HepG2 (cell line): ENCODE data around the gene ZDHHC11. TPM values are rescaled to one million over a fixed set of nuclear protein-coding genes. Genes with fewer than 3 reads are reported as not detected.
A peak's percentile ranks its signal among the peaks of the same experiment; 100 is the strongest.

Experiments
- ATAC-seq: fragments of 200-7000 bp; cut with Tn5 transposase; 3 replicates; pipeline ENCODE4 v1.9.1; 2020; ENCODE audit warnings: mild to moderate bottlenecking, moderate library complexity
- BruUV-seq: library from RNA; stranded (reverse); fragments of 400-500 nt; replicated peaks from 2 replicates; lab custom pipeline; 2021; lab: Mats Ljungman, UMichigan
- CTCF ChIA-PET: fragments of 300-600 bp; formaldehyde crosslinking; extraction: SDS; loops from one replicate; lab custom pipeline; 2021; ENCODE audit warnings: low total read pairs, inconsistent platforms, low intra/inter-chr PET ratio; lab: Yijun Ruan, JAX
- POLR2A ChIA-PET: fragments of 350-600 bp; sonication (Branson Sonifier 250); formaldehyde crosslinking; loops from one replicate; lab custom pipeline; 2020; ENCODE audit warnings: antibody characterized with exemption, inconsistent platforms; lab: Yijun Ruan, JAX
- DNase-seq: peaks from one replicate; pipeline ENCODE4 v3.0.0-alpha.2; 2015; ENCODE audit warnings: low spot score
- FAIRE-seq: peaks from 3 replicates; lab custom pipeline; 2011; peaks lifted over from hg19 to GRCh38; lab: Jason Lieb, UNC
- H2AFZ ChIP-seq: one replicate; pipeline ENCODE4 v1.6.1; 2011; ENCODE audit warnings: low read length, inconsistent platforms
- H3K27ac ChIP-seq: fragments of 300-600 bp; 3 replicates; pipeline ENCODE4 v1.8.0; 2011; ENCODE audit warnings: mixed run types, mild to moderate bottlenecking, mixed read lengths, low read length, inconsistent platforms; ENCODE audit not compliant: insufficient read depth; ENCODE audit errors: extremely low read length
- H3K27me3 ChIP-seq, 2 experiments: fragments of 200-600 bp in 1 of 2; 2 replicates in 1 of 2; 3 replicates in 1 of 2; pipeline versions ENCODE4 v1.6.0 to v1.8.0; 2011; ENCODE audit warnings: low read length in 2 of 2, mild to moderate bottlenecking in 2 of 2, moderate library complexity in 2 of 2, inconsistent platforms in 1 of 2; ENCODE audit not compliant: insufficient read depth in 2 of 2, control insufficient read depth in 1 of 2
- H3K36me3 ChIP-seq, 2 experiments: fragments of 200-600 bp in 1 of 2; replicated peaks in 1 of 2; 2 replicates in 1 of 2; 3 replicates in 1 of 2; pipeline versions ENCODE4 v1.5.1 to v1.8.0; 2011; ENCODE audit warnings: low read length in 2 of 2, inconsistent platforms in 1 of 2; ENCODE audit not compliant: insufficient read depth in 2 of 2, control insufficient read depth in 1 of 2
- H3K4me1 ChIP-seq: 2 replicates; pipeline ENCODE4 v1.5.1; 2012; ENCODE audit warnings: low read length, inconsistent platforms; ENCODE audit not compliant: insufficient read depth
- H3K4me2 ChIP-seq: 2 replicates; pipeline ENCODE4 v1.6.0; 2011; ENCODE audit warnings: low read depth, low read length, inconsistent platforms
- H3K4me3 ChIP-seq, 3 experiments: fragments of 200-600 bp in 1 of 3; sonication (generic), shearing (Covaris generic) in 1 of 3; replicated peaks in 1 of 3; 2 replicates each; pipeline ENCODE4 v1.5.1; 2011 to 2016; ENCODE audit warnings: low read length in 3 of 3, inconsistent platforms in 2 of 3, low read depth in 2 of 3, mild to moderate bottlenecking in 2 of 3, control low read depth in 1 of 3, mixed read lengths in 1 of 3; ENCODE audit not compliant: insufficient read depth in 1 of 3
- H3K79me2 ChIP-seq: one replicate; pipeline ENCODE4 v1.6.1; 2011; ENCODE audit warnings: low read length, inconsistent platforms; ENCODE audit not compliant: insufficient read depth
- H3K9ac ChIP-seq: 2 replicates; pipeline ENCODE4 v1.6.0; 2011; ENCODE audit warnings: mild to moderate bottlenecking, low read depth, low read length, inconsistent platforms; ENCODE audit not compliant: insufficient read depth
- H3K9me3 ChIP-seq: 2 replicates; pipeline ENCODE4 v1.5.1; 2012; ENCODE audit warnings: mild to moderate bottlenecking, low read length
- H4K20me1 ChIP-seq: 2 replicates; pipeline ENCODE4 v1.6.0; 2011; ENCODE audit warnings: inconsistent platforms, mild to moderate bottlenecking, low read length, moderate library complexity; ENCODE audit not compliant: insufficient read depth
- ETV6 ChIP-seq: sonication (generic); formaldehyde crosslinking; conservative IDR thresholded peaks from 2 replicates; pipeline ENCODE4 v1.4.0; 2020; ENCODE audit warnings: missing genetic modification reagents
- EZH2 ChIP-seq: conservative IDR thresholded peaks from 2 replicates; pipeline ENCODE4 v1.6.1; 2012; ENCODE audit warnings: mild to moderate bottlenecking, low read depth, low read length, moderate library complexity
- KLF13 ChIP-seq: sonication (generic); formaldehyde crosslinking; IDR thresholded peaks from 2 replicates; pipeline ENCODE4 v1.4.0; 2020; ENCODE audit warnings: mild to moderate bottlenecking, missing genetic modification reagents
- MAFF ChIP-seq: IDR thresholded peaks from 2 replicates; pipeline ENCODE4 v1.6.1; 2011; ENCODE audit warnings: low read depth, low read length, improper control_type of control experiment
- MAFK ChIP-seq, 2 experiments: IDR thresholded peaks in 1 of 2; conservative IDR thresholded peaks in 1 of 2; 2 replicates each; pipeline ENCODE4 v1.6.1; 2011; ENCODE audit warnings: improper control_type of control experiment in 2 of 2, low read length in 2 of 2
- MBNL3 ChIP-seq: fragments of 250-450 bp; sonication (Bioruptor Pico); conservative IDR thresholded peaks from 2 replicates; pipeline ENCODE4 v1.8.0; 2022; ENCODE audit warnings: mild to moderate bottlenecking, inconsistent platforms
- NR1H2 ChIP-seq: sonication (generic); formaldehyde crosslinking; IDR thresholded peaks from 2 replicates; pipeline ENCODE4 v1.8.1; 2022; ENCODE audit warnings: low read depth, missing genetic modification reagents, borderline replicate concordance
- PAXIP1 ChIP-seq: sonication (generic); formaldehyde crosslinking; conservative IDR thresholded peaks from 2 replicates; pipeline ENCODE4 v1.4.0; 2020; ENCODE audit warnings: mild to moderate bottlenecking, missing genetic modification reagents, moderate library complexity
- PHF20 ChIP-seq: sonication (generic); formaldehyde crosslinking; IDR thresholded peaks from 2 replicates; pipeline ENCODE4 v1.5.0; 2020; ENCODE audit warnings: mild to moderate bottlenecking, missing genetic modification reagents
- PRPF4 ChIP-seq: fragments of 200-400 bp; formaldehyde crosslinking; IDR thresholded peaks from 2 replicates; pipeline ENCODE4 v1.6.1; 2016; ENCODE audit warnings: low read length, low read depth; ENCODE audit not compliant: poor library complexity, severe bottlenecking
- RBM39 ChIP-seq: fragments of 200-400 bp; formaldehyde crosslinking; IDR thresholded peaks from one replicate; pipeline ENCODE4 v1.6.1; 2018; ENCODE audit warnings: antibody characterized with exemption, mild to moderate bottlenecking, low read depth, low read length; ENCODE audit not compliant: poor library complexity, severe bottlenecking
- SALL1 ChIP-seq: sonication (generic); formaldehyde crosslinking; IDR thresholded peaks from 2 replicates; pipeline ENCODE4 v1.8.0; 2022; ENCODE audit warnings: mild to moderate bottlenecking, missing genetic modification reagents
- SNAI1 ChIP-seq: sonication (generic); formaldehyde crosslinking; IDR thresholded peaks from 2 replicates; pipeline ENCODE4 v1.5.0; 2020; ENCODE audit warnings: mild to moderate bottlenecking, missing genetic modification reagents, borderline replicate concordance
- THAP7 ChIP-seq: sonication (generic); formaldehyde crosslinking; IDR thresholded peaks from 2 replicates; pipeline ENCODE4 v1.8.1; 2023; ENCODE audit warnings: mild to moderate bottlenecking, missing genetic modification reagents
- TRIM24 ChIP-seq: sonication (generic); formaldehyde crosslinking; IDR thresholded peaks from 2 replicates; pipeline ENCODE4 v1.8.0; 2022; ENCODE audit warnings: mild to moderate bottlenecking, missing genetic modification reagents
- YY1 ChIP-seq: IDR thresholded peaks from 2 replicates; pipeline ENCODE4 v1.6.1; 2011; ENCODE audit warnings: low read length, low read depth, moderate library complexity, mild to moderate bottlenecking; ENCODE audit not compliant: insufficient read depth, insufficient replicate concordance
- ZNF367 ChIP-seq: sonication (generic); formaldehyde crosslinking; IDR thresholded peaks from 2 replicates; pipeline ENCODE4 v1.4.0; 2020; ENCODE audit warnings: missing genetic modification reagents, borderline replicate concordance
- ZNF768 ChIP-seq: sonication (generic); formaldehyde crosslinking; IDR thresholded peaks from 2 replicates; pipeline ENCODE4 v1.4.0; 2020; ENCODE audit warnings: missing genetic modification reagents
- WGBS: methylation state at CpG from one replicate; pipeline ENCODE4 v1.1.6; 2017; ENCODE audit warnings: low lambda C conversion rate; 5-methylcytosine and 5-hydroxymethylcytosine counted together
- in situ Hi-C: cut with HindIII; loops from 2 replicates; pipeline ENCODE4 v1.10.0; 2017; ENCODE audit warnings: low pct_unique_long_range_greater_than_20kb; ENCODE audit not compliant: extremely low pct_ligation_motif_present
- intact Hi-C: fragments of 100-400 bp; cut with micrococcal nuclease; formaldehyde crosslinking; loops from one replicate; pipeline ENCODE4 v1.10.0; 2022; ENCODE audit not compliant: unreplicated experiment
- polyA plus RNA-seq, 8 experiments: library from polyadenylated mRNA; depleted of rRNA in 3 of 8; stranded (reverse) in 7 of 8; unstranded in 1 of 8; fragments of >200 nt; fragmentation: Illumina TruSeq in 4 of 8; extraction: Trizol in 4 of 8; gene quantifications; 2 replicates each; pipeline versions ENCODE4 v1.2.1 to v1.2.3, GENCODE V29; 2011 to 2016; ENCODE audit warnings: low read depth in 4 of 8, missing spikeins in 1 of 8, mixed read lengths in 1 of 8; ENCODE audit not compliant: insufficient read depth in 1 of 8
- total RNA-seq, 5 experiments: library from RNA; depleted of rRNA; stranded (reverse); fragments of >200 nt; fragmentation: Illumina TruSeq; extraction: Trizol; gene quantifications; 2 replicates each; pipeline ENCODE4 v1.2.3, GENCODE V29; 2016; ENCODE audit warnings: low read depth in 1 of 5

Gene ZDHHC11
- total and polyA plus RNA-seq, 2 of the 13 experiments (the other 11 are each of a cell fraction or from before 2014, with no cell fraction given) = 2.1 to 4.0 TPM

GRCh38 chr5:850511-851006, at the start of gene ZDHHC11 (continued):
- 0 out of 2 replicates have a peak, but pooled peaks have one; percentile 12 for TF ChIP-seq SNAI1 (CRISPR knock-in tag)

- ChIA-PET POLR2A (no interaction called here), CTCF (no interaction called here)
- Histone ChIP-seq H3K4me2 (peak overlapping the region; percentile 90), H3K4me1 (peaks cover 39% of the 10 kb centered on the region), H4K20me1 (no peaks in the 10 kb centered on the region), H3K27me3 (no peaks in the 10 kb centered on the region), H3K36me3 (peaks cover 4 to 39% of the 10 kb centered on the region in 2 experiments), H3K9me3 (no peaks in the 10 kb centered on the region), H2AFZ (no peak overlapping the region), H3K4me3 (peak overlapping the region; percentile 70 to 90 (median 83)), H3K9ac (peak overlapping the region; percentile 84), H3K27ac (peak overlapping the region; percentile 79), H3K79me2 (peaks cover 44% of the 10 kb centered on the region)
- FAIRE-seq (no peak), DNase-seq (no peak), ATAC-seq (no peak)
- in situ Hi-C loops = loop anchor here (10.0 kb wide), 1 partner anchor 219 kb away; no protein-coding TSS in a partner anchor
- intact Hi-C loops = loop anchor here (5.0 to 10.0 kb wide), 2 partner anchors 41 to 219 kb away; partner anchors contain the start of gene ZDHHC11
- WGBS = 63% methylated on average over 5 of the region's 9 CpGs
- BruUV-seq = TSS peak; percentile 60
- no peak for TF ChIP-seq KLF13 (CRISPR knock-in tag)
- 0 out of 2 replicates have a peak, but pooled peaks have one; percentile 20 for TF ChIP-seq PHF20 (CRISPR knock-in tag)
- peak; percentile 93 for TF ChIP-seq ZNF768
- TF ChIP-seq THAP7 (CRISPR knock-in tag) = no peak
- TF ChIP-seq MAFK (conservative IDR thresholded peaks at IDR 0.05 in 1 of 2, IDR thresholded peaks at IDR 0.05 in 1 of 2; ENCODE audit: low read length in 2 of 2) = peak; percentile 53 to 74
- no peak for TF ChIP-seq RBM39
- TF ChIP-seq ZNF367 (CRISPR knock-in tag) = no peak
- no peak for TF ChIP-seq PAXIP1 (CRISPR knock-in tag)
- TF ChIP-seq MAFF = peak; percentile 51; the same call in 1 of the 2 replicates
- TF ChIP-seq SALL1 (CRISPR knock-in tag) = no peak
- TF ChIP-seq NR1H2 (CRISPR knock-in tag) = no peak
- no peak for TF ChIP-seq ETV6 (CRISPR knock-in tag)
- no peak for TF ChIP-seq TRIM24 (CRISPR knock-in tag)
- no peak for TF ChIP-seq YY1
- TF ChIP-seq MBNL3 (CRISPR knock-in tag) = no peak
- TF ChIP-seq EZH2 = no peak
- TF ChIP-seq PRPF4 = no peak
Measured at GRCh38 chr5:893711-894110, 42.9 kb upstream of the ZDHHC11 start.
